Measurements from ENCODE around the gene GBA2. TPM values are rescaled to one million over a fixed set of nuclear protein-coding genes. Genes with fewer than 3 reads are reported as not detected.

Gene GBA2
- total and polyA plus RNA-seq, 2 donors (not counting 3 experiments of a cell fraction or from before 2014, with no cell fraction given): 110 to 158 TPM

DNA sequence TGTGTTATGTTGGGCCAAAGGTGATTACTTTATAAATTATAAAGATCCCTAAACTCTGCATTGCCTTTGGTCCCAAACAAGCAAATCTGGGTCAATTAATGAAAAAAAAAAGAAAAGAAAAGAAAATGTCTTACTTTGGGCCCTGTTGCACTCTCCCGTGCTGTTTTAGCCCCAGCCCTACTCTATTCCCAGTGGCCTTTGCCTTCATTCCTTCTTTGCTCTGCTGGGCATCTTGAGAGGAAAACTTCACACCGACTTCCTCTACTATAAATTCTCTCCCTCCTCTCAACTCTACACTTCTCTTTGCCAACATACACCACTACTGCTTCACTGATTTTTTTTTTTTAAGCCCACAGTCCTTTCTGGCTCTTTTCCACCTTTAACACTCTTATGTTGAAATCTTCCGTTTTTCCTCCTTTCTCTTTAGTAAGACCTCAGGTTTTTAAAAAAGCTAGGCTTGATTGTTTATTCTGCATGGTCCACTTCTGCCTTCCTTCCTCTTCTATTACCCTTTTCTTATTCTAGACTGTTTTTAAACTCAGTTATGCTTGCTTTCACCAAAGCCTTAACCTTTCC, 9.5 kb upstream of the GBA2 start:
- H3K27me3 ChIP-seq (ENCODE audit: control insufficient read depth in 2 of 2, insufficient read depth in 2 of 2, low read length in 2 of 2): no peaks in the 10 kb centered on the region
- no peak overlapping the region for H3K4me3 ChIP-seq (replicated peaks in 1 of 3; ENCODE audit: insufficient read depth in 1 of 3, low read depth in 1 of 3, low read length in 3 of 3)
- TF ChIP-seq POLR2A (IDR thresholded peaks at IDR 0.05; ENCODE audit: low read depth, low read length): peak; percentile 34
- TF ChIP-seq EZH2 (IDR thresholded peaks at IDR 0.05; ENCODE audit: borderline replicate concordance, low read depth, low read length, severe bottlenecking): no peak
- no peaks in the 10 kb centered on the region for H3K9me3 ChIP-seq (replicated peaks; ENCODE audit: control insufficient read depth, insufficient read depth, low read length)
- peaks cover 85% of the 10 kb centered on the region for H3K4me1 ChIP-seq (ENCODE audit: control insufficient read depth, extremely low read depth, insufficient read depth, low read length)
- no TSS peak for BruUV-seq (replicated peaks)
- H2AFZ ChIP-seq (ENCODE audit: low read depth, low read length): no peak overlapping the region
- FAIRE-seq (no peak), DNase-seq (ENCODE audit: low read depth, low spot score) (peak; percentile 73)
- CTCF ChIA-PET: interaction anchor here (0.8 to 7.2 kb wide), 4 partner anchors 10 to 31 kb away, joined by 3 to 62 read pairs (median 12); partner anchors contain the start of genes GBA2 and RGP1
- dilution Hi-C loops (cut with MboI; ENCODE audit: extremely low pct_ligation_motif_present, low sequenced_read_pairs) (no loop called here), intact Hi-C loops (cut with micrococcal nuclease) (no loop called here)
- H3K9me1 ChIP-seq (replicated peaks; ENCODE audit: control insufficient read depth, extremely low read depth, insufficient read depth, low read length): no peaks in the 10 kb centered on the region
- POLR2A ChIA-PET: interaction anchor here (1.7 kb wide), 1 partner anchor 10 kb away, joined by 4 read pairs; no protein-coding TSS in a partner anchor
- no peaks in the 10 kb centered on the region for H4K20me1 ChIP-seq (replicated peaks; ENCODE audit: control insufficient read depth, extremely low read depth, insufficient read depth, low read length)
- H3K4me2 ChIP-seq (ENCODE audit: insufficient read depth, low read length): peak overlapping the region; percentile 14
- peak overlapping the region; percentile 97 for H3K27ac ChIP-seq (ENCODE audit: insufficient read depth, low read depth, low read length)
- H3K79me2 ChIP-seq (ENCODE audit: control insufficient read depth, insufficient read depth, low read length): peaks cover 5% of the 10 kb centered on the region
- peak overlapping the region; percentile 93 for H3K9ac ChIP-seq (replicated peaks; ENCODE audit: extremely low read depth, insufficient read depth, low read length)
- H3K36me3 ChIP-seq (ENCODE audit: control insufficient read depth in 2 of 2, extremely low read depth in 1 of 2, insufficient read depth in 2 of 2, low read length in 2 of 2): no peaks in the 10 kb centered on the region

DNA sequence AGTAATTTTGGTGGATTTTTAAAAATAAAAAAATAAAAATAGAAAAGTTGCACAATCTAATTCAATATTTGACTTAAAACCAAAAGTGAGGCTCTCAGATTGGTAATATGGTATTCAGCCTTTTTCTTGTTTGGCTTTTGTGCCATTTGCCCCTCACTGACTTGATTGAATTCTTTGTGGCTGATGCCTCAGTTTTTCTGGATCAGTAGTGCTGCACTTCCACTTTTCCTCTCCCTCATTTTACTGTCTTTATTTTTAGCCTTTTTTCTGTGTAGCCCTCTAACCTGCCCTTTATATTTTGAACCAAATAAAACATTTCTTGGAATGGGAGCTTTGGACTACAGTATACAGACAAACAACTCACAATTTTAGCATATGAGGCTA, 8.9 kb upstream of the GBA2 start:
- H3K27ac ChIP-seq (ENCODE audit: insufficient read depth, low read depth, low read length): peak overlapping the region; percentile 97
- no peak for TF ChIP-seq GATA2 (IDR thresholded peaks at IDR 0.05; ENCODE audit: insufficient read depth, insufficient read length, low read depth, low read length)
- no peak for TF ChIP-seq POLR2AphosphoS5 (IDR thresholded peaks at IDR 0.05; ENCODE audit: insufficient read depth, low read depth, low read length)
- no peak for TF ChIP-seq MYC (IDR thresholded peaks at IDR 0.05; ENCODE audit: low read depth, low read length)
- H3K4me3 ChIP-seq (replicated peaks in 1 of 3; ENCODE audit: insufficient read depth in 1 of 3, low read depth in 1 of 3, low read length in 3 of 3): peak overlapping the region in 1 of 3 experiments; percentile 8
- intact Hi-C loops (cut with micrococcal nuclease) (loop anchor here (2.0 kb wide), 4 partner anchors 13 to 149 kb away; partner anchors contain the start of genes HRCT1 and SPAG8), dilution Hi-C loops (cut with MboI; ENCODE audit: extremely low pct_ligation_motif_present, low sequenced_read_pairs) (no loop called here)
- DNase-seq (ENCODE audit: low read depth, low spot score): no peak
- TSS peak; percentile 30 for BruUV-seq (replicated peaks)
- CTCF ChIA-PET: interaction anchor here (2.3 to 7.2 kb wide), 2 partner anchors 9 to 31 kb away, joined by 12 to 62 read pairs; partner anchors contain the start of genes GBA2 and RGP1
- no peak for FAIRE-seq
- POLR2A ChIA-PET: interaction anchor here (1.7 kb wide), 1 partner anchor 10 kb away, joined by 4 read pairs; no protein-coding TSS in a partner anchor
- H4K20me1 ChIP-seq (replicated peaks; ENCODE audit: control insufficient read depth, extremely low read depth, insufficient read depth, low read length): no peaks in the 10 kb centered on the region
- H3K79me2 ChIP-seq (ENCODE audit: control insufficient read depth, insufficient read depth, low read length): peaks cover 7% of the 10 kb centered on the region
- H3K9ac ChIP-seq (replicated peaks; ENCODE audit: extremely low read depth, insufficient read depth, low read length): peak overlapping the region; percentile 93
- no peaks in the 10 kb centered on the region for H3K9me1 ChIP-seq (replicated peaks; ENCODE audit: control insufficient read depth, extremely low read depth, insufficient read depth, low read length)
- no peaks in the 10 kb centered on the region for H3K27me3 ChIP-seq (ENCODE audit: control insufficient read depth in 2 of 2, insufficient read depth in 2 of 2, low read length in 2 of 2)
- H3K36me3 ChIP-seq (ENCODE audit: control insufficient read depth in 2 of 2, extremely low read depth in 1 of 2, insufficient read depth in 2 of 2, low read length in 2 of 2): peaks cover 0 to 2% of the 10 kb centered on the region in 2 experiments
- H3K9me3 ChIP-seq (replicated peaks; ENCODE audit: control insufficient read depth, insufficient read depth, low read length): no peaks in the 10 kb centered on the region
- H3K4me2 ChIP-seq (ENCODE audit: insufficient read depth, low read length): peak overlapping the region; percentile 14
- H3K4me1 ChIP-seq (ENCODE audit: control insufficient read depth, extremely low read depth, insufficient read depth, low read length): peaks cover 90% of the 10 kb centered on the region
- H2AFZ ChIP-seq (ENCODE audit: low read depth, low read length): no peak overlapping the region
